Stimulated activated CD4-positive, alpha-beta T cell treated with anti-CD3 and anti-CD28 coated beads, Interleukin-1b, Interleukin-23, amount 100 ng/mL, for 1 hour (primary cell): Measurements from ENCODE around the gene XXYLT1.
"Not testable (repeated sequence)": the region's sequence is repeated elsewhere in the genome, so short reads cannot be mapped to it uniquely, and the experiment has no call there.

Experiments used
- DNase-seq, 2 donors: peaks; one replicate each; pipeline ENCODE4 v3.0.0-alpha.2; 2020; ENCODE audit warnings: low read depth in 2 of 2

The XXYLT1 gene

GRCh38 chr3:195207731-195208130 is 63.2 kb downstream of the XXYLT1 start:
- DNase-seq, result no peak

- DNase-seq, result no peak
Measured at GRCh38 chr3:195207056-195207455, 63.9 kb downstream of the XXYLT1 start.

GRCh38 chr3:195204360-195205163 is 66.4 kb downstream of the XXYLT1 start:
- DNase-seq, result no peak

- DNase-seq, result no peak
Measured at GRCh38 chr3:195203606-195204005, 67.4 kb downstream of the XXYLT1 start.

- no peak for DNase-seq
Measured at GRCh38 chr3:195201295-195201694, 69.7 kb downstream of the XXYLT1 start.

- DNase-seq, result no peak
Measured at GRCh38 chr3:195200010-195200822, 70.7 kb downstream of the XXYLT1 start.

- DNase-seq, result no peak
Measured at GRCh38 chr3:195198426-195199346, 72.3 kb downstream of the XXYLT1 start.

GRCh38 chr3:195197765-195198425 is 73.1 kb downstream of the XXYLT1 start:
- no peak for DNase-seq

- no peak for DNase-seq
Measured at GRCh38 chr3:195196266-195196665, 74.7 kb downstream of the XXYLT1 start.

GRCh38 chr3:195195321-195196209 is 75.4 kb downstream of the XXYLT1 start:
- no peak for DNase-seq

- no peak for DNase-seq
Measured at GRCh38 chr3:195194559-195195206, 76.3 kb downstream of the XXYLT1 start.

GRCh38 chr3:195191580-195191979 is 79.4 kb downstream of the XXYLT1 start:
- no peak for DNase-seq

- no peak for DNase-seq
Measured at GRCh38 chr3:195189821-195190220, 81.1 kb downstream of the XXYLT1 start.

GRCh38 chr3:195188426-195188927 is 82.5 kb downstream of the XXYLT1 start:
- DNase-seq, result no peak

GRCh38 chr3:195187609-195188425 is 83.1 kb downstream of the XXYLT1 start:
- no peak for DNase-seq

- not testable (repeated sequence) for DNase-seq
Measured at GRCh38 chr3:195186710-195187047, 84.3 kb downstream of the XXYLT1 start.

- DNase-seq, result no peak
Measured at GRCh38 chr3:195186041-195186709, 84.8 kb downstream of the XXYLT1 start.

GRCh38 chr3:195185583-195185982 is 85.4 kb downstream of the XXYLT1 start:
- no peak for DNase-seq
